Activated CD8-positive, alpha-beta T cell treated with anti-CD3 and anti-CD28 coated beads for 36 hours (primary cell): ENCODE data around the gene CDH13. TPM values are rescaled to one million over a fixed set of nuclear protein-coding genes. Genes with fewer than 3 reads are reported as not detected.

Experiments used
- ATAC-seq: fragments of 200-7000 bp; cut with Tn5 transposase; one replicate; pipeline ENCODE4 v1.10.0; 2021; ENCODE audit warnings: mild to moderate bottlenecking, moderate library complexity
- CTCF ChIA-PET: fragments of 350-600 bp; sonication (Branson Sonifier 250); formaldehyde crosslinking; loops from one replicate; lab custom pipeline; 2021; ENCODE audit warnings: antibody characterized with exemption; lab: Charles Lee
- POLR2A ChIA-PET: fragments of 350-600 bp; sonication (Branson Sonifier 250); formaldehyde crosslinking; loops from one replicate; lab custom pipeline; 2021; ENCODE audit warnings: antibody characterized with exemption; lab: Charles Lee
- DNase-seq: peaks from one replicate; pipeline ENCODE4 v3.0.0-alpha.2; 2020
- H3K27ac Mint-ChIP-seq: one replicate; pipeline ENCODE4 v1.8.0; 2021; ENCODE audit warnings: mild to moderate bottlenecking, mixed read lengths
- H3K27me3 Mint-ChIP-seq: one replicate; pipeline ENCODE4 v1.8.0; 2021; ENCODE audit warnings: mixed read lengths
- H3K36me3 Mint-ChIP-seq: one replicate; pipeline ENCODE4 v1.8.0; 2021; ENCODE audit warnings: low read depth, mixed read lengths
- H3K4me1 Mint-ChIP-seq: one replicate; pipeline ENCODE4 v1.8.0; 2021; ENCODE audit warnings: low read depth, mixed read lengths
- H3K4me3 Mint-ChIP-seq: one replicate; pipeline ENCODE4 v1.8.0; 2021; ENCODE audit warnings: mild to moderate bottlenecking, moderate library complexity, mixed read lengths
- H3K9me3 Mint-ChIP-seq: one replicate; pipeline ENCODE4 v1.8.0; 2021; ENCODE audit warnings: mixed read lengths
- intact Hi-C: fragments of 100-400 bp; cut with micrococcal nuclease; formaldehyde crosslinking; loops from one replicate; pipeline ENCODE4 v1.10.0; 2022
- total RNA-seq, 2 experiments: library from RNA; stranded (reverse); gene quantifications; one replicate each; pipeline ENCODE4 v1.2.3, GENCODE V29; 2021
- TF ChIP-seq, protein P1 (sequence below): fragments of 200-600 bp; IDR thresholded peaks from one replicate; pipeline ENCODE4 v1.8.0; 2022; ENCODE audit warnings: antibody characterized with exemption, mild to moderate bottlenecking

The CDH13 gene
- total RNA-seq, 2 experiments from 2014 or later: not detected

- Mint-ChIP-seq H3K4me1 (no peaks in the 10 kb centered on the region), H3K36me3 (no peaks in the 10 kb centered on the region)
- TF ChIP-seq, protein P1, sequence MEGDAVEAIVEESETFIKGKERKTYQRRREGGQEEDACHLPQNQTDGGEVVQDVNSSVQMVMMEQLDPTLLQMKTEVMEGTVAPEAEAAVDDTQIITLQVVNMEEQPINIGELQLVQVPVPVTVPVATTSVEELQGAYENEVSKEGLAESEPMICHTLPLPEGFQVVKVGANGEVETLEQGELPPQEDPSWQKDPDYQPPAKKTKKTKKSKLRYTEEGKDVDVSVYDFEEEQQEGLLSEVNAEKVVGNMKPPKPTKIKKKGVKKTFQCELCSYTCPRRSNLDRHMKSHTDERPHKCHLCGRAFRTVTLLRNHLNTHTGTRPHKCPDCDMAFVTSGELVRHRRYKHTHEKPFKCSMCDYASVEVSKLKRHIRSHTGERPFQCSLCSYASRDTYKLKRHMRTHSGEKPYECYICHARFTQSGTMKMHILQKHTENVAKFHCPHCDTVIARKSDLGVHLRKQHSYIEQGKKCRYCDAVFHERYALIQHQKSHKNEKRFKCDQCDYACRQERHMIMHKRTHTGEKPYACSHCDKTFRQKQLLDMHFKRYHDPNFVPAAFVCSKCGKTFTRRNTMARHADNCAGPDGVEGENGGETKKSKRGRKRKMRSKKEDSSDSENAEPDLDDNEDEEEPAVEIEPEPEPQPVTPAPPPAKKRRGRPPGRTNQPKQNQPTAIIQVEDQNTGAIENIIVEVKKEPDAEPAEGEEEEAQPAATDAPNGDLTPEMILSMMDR: no peak
These were observed 256.4 kb downstream of the CDH13 start for GRCh38 chr16:82882982-82883835.

DNA sequence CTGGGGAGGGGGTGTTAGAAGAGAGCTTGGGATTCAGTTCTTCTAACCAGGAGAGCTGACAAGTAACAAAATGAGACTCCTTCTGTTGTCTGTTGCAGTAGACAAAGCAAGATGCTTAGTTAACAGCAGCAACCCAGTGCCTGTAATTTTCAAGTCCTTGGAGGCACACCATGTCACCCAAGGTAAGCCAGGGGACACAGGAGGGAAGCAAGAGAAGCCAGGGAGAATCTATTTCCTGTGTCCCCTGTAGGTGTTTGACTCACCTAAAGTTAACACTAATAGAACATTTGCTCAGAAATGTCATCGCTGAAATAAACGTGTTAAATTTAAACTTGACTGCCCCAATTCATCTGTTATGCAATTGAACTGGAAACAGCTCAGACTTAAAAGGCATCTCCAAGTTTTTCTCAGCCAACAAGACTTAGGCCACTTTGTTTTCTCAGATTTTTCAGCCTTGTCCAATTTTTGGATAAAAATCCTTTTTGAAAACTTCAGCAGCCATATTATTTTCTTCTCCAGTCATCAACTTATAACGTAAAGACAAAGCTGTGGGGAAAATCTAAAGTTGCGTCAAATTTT is 257.6 kb downstream of the CDH13 start:
- Mint-ChIP-seq H3K4me1 (no peaks in the 10 kb centered on the region), H3K9me3 (no peaks in the 10 kb centered on the region), H3K36me3 (no peaks in the 10 kb centered on the region), H3K27ac (no peak overlapping the region), H3K4me3 (no peak overlapping the region), H3K27me3 (peaks cover 6% of the 10 kb centered on the region)
- TF ChIP-seq, protein P1: no peak
- intact Hi-C loops: no loop called here
- DNase-seq: no peak
- CTCF ChIA-PET: no interaction called here
- ATAC-seq: no peak
- POLR2A ChIA-PET: no interaction called here

More at GRCh38 chr16:82882982-82883835, 256.4 kb downstream of the CDH13 start:
- ChIA-PET POLR2A (no interaction called here), CTCF (no interaction called here)
- Mint-ChIP-seq H3K4me3 (no peak overlapping the region), H3K27me3 (peaks cover 6% of the 10 kb centered on the region), H3K27ac (no peak overlapping the region), H3K9me3 (no peaks in the 10 kb centered on the region)
- peak; percentile 17 for ATAC-seq
- intact Hi-C loops: no loop called here
- DNase-seq: no peak

- ChIA-PET POLR2A (no interaction called here), CTCF (no interaction called here)
- ATAC-seq (no peak), DNase-seq (no peak)
- H3K9me3 Mint-ChIP-seq: no peaks in the 10 kb centered on the region
- TF ChIP-seq, protein P1: no peak
- H3K27me3 Mint-ChIP-seq: peaks cover 4% of the 10 kb centered on the region
- no peaks in the 10 kb centered on the region for H3K4me1 Mint-ChIP-seq
- no peaks in the 10 kb centered on the region for H3K36me3 Mint-ChIP-seq
- no peak overlapping the region for H3K4me3 Mint-ChIP-seq
- intact Hi-C loops: no loop called here
- H3K27ac Mint-ChIP-seq: no peak overlapping the region
These were observed 259.4 kb downstream of the CDH13 start for GRCh38 chr16:82886146-82886545.

DNA sequence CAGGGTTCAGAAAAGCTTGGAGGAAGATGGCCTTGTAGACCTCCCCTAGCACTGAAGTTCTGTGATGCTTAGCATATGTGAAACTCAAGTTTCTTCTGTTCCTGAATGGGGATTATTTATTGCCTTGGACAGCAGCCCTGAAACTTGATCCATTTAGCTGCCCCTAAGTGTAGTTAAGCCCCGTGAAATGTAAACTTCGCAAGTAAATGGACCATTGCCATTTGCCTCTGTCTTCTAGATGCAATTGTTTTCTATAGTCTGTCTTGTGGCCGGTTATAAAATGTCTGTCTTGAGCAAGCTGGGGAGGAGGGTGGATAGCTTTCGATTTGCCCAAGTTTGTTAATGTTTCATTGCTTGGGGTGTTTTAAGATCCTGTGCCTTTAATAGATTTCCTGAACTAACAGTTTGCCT is 261.8 kb downstream of the CDH13 start:
- DNase-seq (no peak), ATAC-seq (no peak)
- Mint-ChIP-seq H3K4me3 (no peak overlapping the region), H3K36me3 (no peaks in the 10 kb centered on the region), H3K4me1 (no peaks in the 10 kb centered on the region), H3K27ac (no peak overlapping the region), H3K9me3 (no peaks in the 10 kb centered on the region), H3K27me3 (peaks cover 3% of the 10 kb centered on the region)
- intact Hi-C loops: no loop called here
- ChIA-PET CTCF (no interaction called here), POLR2A (no interaction called here)
- TF ChIP-seq, protein P1: no peak

DNA sequence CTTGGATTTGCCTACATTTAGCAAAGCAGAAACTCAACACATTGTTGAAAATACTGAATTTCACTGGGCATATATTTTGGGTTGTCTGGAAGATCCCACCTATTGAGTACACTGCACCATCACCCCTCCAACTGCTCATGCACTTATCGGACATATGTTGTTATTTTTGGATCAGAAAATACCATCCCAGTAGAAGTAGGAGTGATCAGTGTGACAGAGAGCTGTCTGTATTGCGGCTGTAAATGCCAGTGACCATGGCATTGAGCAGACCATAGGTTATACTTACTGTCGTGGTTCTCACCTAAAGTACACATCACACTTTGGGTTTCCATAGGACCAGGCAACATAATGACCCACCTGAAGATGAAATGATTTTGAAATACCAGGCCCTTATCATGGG is 264.7 kb downstream of the CDH13 start:
- CTCF ChIA-PET: no interaction called here
- no peak for DNase-seq
- POLR2A ChIA-PET: no interaction called here
- ATAC-seq: no peak
- TF ChIP-seq, protein P1: no peak
- no peak overlapping the region for H3K27ac Mint-ChIP-seq
- no peak overlapping the region for H3K4me3 Mint-ChIP-seq
- H3K27me3 Mint-ChIP-seq: no peaks in the 10 kb centered on the region
- H3K36me3 Mint-ChIP-seq: no peaks in the 10 kb centered on the region
- no peaks in the 10 kb centered on the region for H3K9me3 Mint-ChIP-seq
- H3K4me1 Mint-ChIP-seq: no peaks in the 10 kb centered on the region
- intact Hi-C loops: no loop called here
